H1 (cell line): ENCODE results near the gene USP43. TPM values are rescaled to one million over a fixed set of nuclear protein-coding genes. Genes with fewer than 3 reads are reported as not detected.

Source experiments
- CTCF ChIA-PET: fragments of 300-600 bp; sonication (Branson Sonifier 250); formaldehyde crosslinking; loops from one replicate; lab custom pipeline; 2021; ENCODE audit not compliant: partially characterized antibody; lab: Charles Lee
- POLR2A ChIA-PET: fragments of 300-600 bp; sonication (Branson Sonifier 250); formaldehyde crosslinking; loops from one replicate; lab custom pipeline; 2021; ENCODE audit warnings: inconsistent platforms; ENCODE audit not compliant: partially characterized antibody; lab: Charles Lee
- DNase-seq, 2 experiments: peaks; one replicate each; pipeline versions ENCODE4 v3.0.0 to v3.0.0-alpha.2; 2010 to 2022; ENCODE audit warnings: low spot score in 2 of 2, low read depth in 1 of 2, mixed read lengths in 1 of 2
- FAIRE-seq: peaks from 2 replicates; lab custom pipeline; 2011; peaks lifted over from hg19 to GRCh38; lab: Jason Lieb, UNC
- H2AFZ ChIP-seq: 2 replicates; pipeline ENCODE4 v1.8.1; 2012; ENCODE audit warnings: low read length, inconsistent platforms
- H2AK5ac ChIP-seq: 2 replicates; pipeline ENCODE4 v1.6.1; 2013; ENCODE audit warnings: low read depth, low read length
- H2BK120ac ChIP-seq: replicated peaks from 2 replicates; pipeline ENCODE3; 2013; ENCODE audit warnings: low read depth, low read length, inconsistent platforms
- H2BK12ac ChIP-seq: 2 replicates; pipeline ENCODE4 v1.6.1; 2013; ENCODE audit warnings: low read depth, low read length
- H2BK15ac ChIP-seq: 2 replicates; pipeline ENCODE4 v1.6.1; 2013; ENCODE audit warnings: low read length
- H2BK20ac ChIP-seq: 2 replicates; pipeline ENCODE4 v1.6.1; 2013; ENCODE audit warnings: low read length
- H2BK5ac ChIP-seq: 2 replicates; pipeline ENCODE4 v1.6.1; 2013; ENCODE audit warnings: low read depth, low read length
- H3K14ac ChIP-seq: 2 replicates; pipeline ENCODE4 v1.6.1; 2013; ENCODE audit warnings: inconsistent platforms; ENCODE audit not compliant: insufficient read length
- H3K18ac ChIP-seq: 2 replicates; pipeline ENCODE4 v1.6.1; 2013; ENCODE audit warnings: low read length; ENCODE audit errors: extremely low read depth
- H3K23ac ChIP-seq: 2 replicates; pipeline ENCODE4 v1.6.1; 2013; ENCODE audit warnings: inconsistent platforms; ENCODE audit not compliant: insufficient read length
- H3K23me2 ChIP-seq: 2 replicates; pipeline ENCODE4 v1.6.1; 2013; ENCODE audit warnings: low read depth, low read length
- H3K27ac ChIP-seq: 2 replicates; pipeline ENCODE4 v1.6.1; 2011; ENCODE audit warnings: low read depth, low read length, inconsistent platforms
- H3K27me3 ChIP-seq, 4 experiments: replicated peaks in 1 of 4; 1 replicate in 1 of 4; 2 replicates in 3 of 4; pipeline versions ENCODE4 v1.6.1 to v1.8.1; 2011 to 2013; ENCODE audit warnings: low read length in 3 of 4, mild to moderate bottlenecking in 3 of 4, inconsistent platforms in 2 of 4, mixed read lengths in 2 of 4, moderate library complexity in 1 of 4; ENCODE audit not compliant: control insufficient read depth in 3 of 4, insufficient read depth in 3 of 4; ENCODE audit errors: extremely low read depth in 1 of 4
- H3K36me3 ChIP-seq, 4 experiments: 2 replicates each; pipeline versions ENCODE4 v1.6.1 to v1.8.1; 2011 to 2013; ENCODE audit warnings: mild to moderate bottlenecking in 4 of 4, low read length in 3 of 4, moderate library complexity in 2 of 4, control low read depth in 1 of 4, inconsistent platforms in 1 of 4; ENCODE audit not compliant: insufficient read depth in 4 of 4, control insufficient read depth in 2 of 4
- H3K4ac ChIP-seq: replicated peaks from 2 replicates; pipeline ENCODE3; 2013; ENCODE audit warnings: low read length, low read depth, mixed read lengths, inconsistent platforms; ENCODE audit not compliant: insufficient read length
- H3K4me1 ChIP-seq, 4 experiments: replicated peaks in 1 of 4; 1 replicate in 1 of 4; 2 replicates in 3 of 4; pipeline versions ENCODE4 v1.6.1 to v1.8.1; 2011 to 2013; ENCODE audit warnings: low read length in 3 of 4, inconsistent platforms in 2 of 4, mixed read lengths in 1 of 4; ENCODE audit not compliant: insufficient read depth in 4 of 4, control insufficient read depth in 3 of 4
- H3K4me2 ChIP-seq, 2 experiments: 2 replicates each; pipeline versions ENCODE4 v1.6.1 to v1.8.1; 2011 to 2013; ENCODE audit warnings: low read depth in 2 of 2, low read length in 2 of 2, control low read depth in 1 of 2, inconsistent platforms in 1 of 2, mild to moderate bottlenecking in 1 of 2; ENCODE audit not compliant: insufficient read depth in 1 of 2
- H3K4me3 ChIP-seq, 4 experiments: fragments of 200-600, 300-600 bp in 1 of 4; sonication (generic), shearing (Covaris generic), sonication (Bioruptor Twin) in 1 of 4; 2 replicates each; pipeline versions ENCODE4 v1.5.1 to v1.8.1; 2011 to 2016; ENCODE audit warnings: low read length in 4 of 4, low read depth in 3 of 4, control low read depth in 2 of 4, inconsistent platforms in 2 of 4, mild to moderate bottlenecking in 2 of 4, mixed read lengths in 1 of 4, moderate library complexity in 1 of 4; ENCODE audit not compliant: insufficient read depth in 2 of 4; ENCODE audit errors: extremely low read depth in 1 of 4
- H3K56ac ChIP-seq: replicated peaks from 2 replicates; pipeline ENCODE3; 2013; ENCODE audit warnings: low read depth, mild to moderate bottlenecking, mixed read lengths, low read length, inconsistent platforms; ENCODE audit not compliant: insufficient read length
- H3K79me1 ChIP-seq: 2 replicates; pipeline ENCODE4 v1.6.1; 2013; ENCODE audit warnings: low read depth, low read length, control low read depth
- H3K79me2 ChIP-seq, 2 experiments: 2 replicates each; pipeline versions ENCODE4 v1.6.1 to v1.8.1; 2012 to 2013; ENCODE audit warnings: low read length in 2 of 2, mild to moderate bottlenecking in 2 of 2, inconsistent platforms in 1 of 2; ENCODE audit not compliant: insufficient read depth in 2 of 2, control insufficient read depth in 1 of 2
- H3K9ac ChIP-seq, 4 experiments: replicated peaks in 1 of 4; 1 replicate in 1 of 4; 2 replicates in 3 of 4; pipeline versions ENCODE4 v1.6.1 to v1.8.1; 2011 to 2013; ENCODE audit warnings: low read depth in 3 of 4, low read length in 3 of 4, control low read depth in 2 of 4, mild to moderate bottlenecking in 2 of 4, moderate library complexity in 2 of 4, inconsistent platforms in 1 of 4; ENCODE audit errors: extremely low read depth in 1 of 4
- H3K9me3 ChIP-seq, 2 experiments: 2 replicates each; pipeline versions ENCODE4 v1.6.1 to v1.8.1; 2012 to 2013; ENCODE audit warnings: mild to moderate bottlenecking in 2 of 2, moderate library complexity in 2 of 2, control low read depth in 1 of 2, inconsistent platforms in 1 of 2, low read depth in 1 of 2, low read length in 1 of 2, mixed read lengths in 1 of 2; ENCODE audit not compliant: insufficient read depth in 2 of 2
- H4K20me1 ChIP-seq, 2 experiments: replicated peaks in 1 of 2; 2 replicates each; pipeline versions ENCODE3 to v1.8.1; 2011 to 2013; ENCODE audit warnings: inconsistent platforms in 2 of 2, low read length in 2 of 2, mild to moderate bottlenecking in 1 of 2; ENCODE audit not compliant: insufficient read depth in 2 of 2, control insufficient read depth in 1 of 2
- H4K5ac ChIP-seq: 2 replicates; pipeline ENCODE4 v1.6.1; 2013; ENCODE audit warnings: low read length, low read depth, mixed read lengths, inconsistent platforms; ENCODE audit not compliant: insufficient read length
- H4K8ac ChIP-seq: 2 replicates; pipeline ENCODE4 v1.8.0; 2013; ENCODE audit warnings: mild to moderate bottlenecking, moderate library complexity, low read length, inconsistent platforms; ENCODE audit not compliant: insufficient read depth; ENCODE audit errors: extremely low read depth
- H4K91ac ChIP-seq: replicated peaks from 2 replicates; pipeline ENCODE3; 2013; ENCODE audit warnings: low read length, mixed read lengths, inconsistent platforms; ENCODE audit not compliant: insufficient read length
- GABPA ChIP-seq: IDR thresholded peaks from 2 replicates; pipeline ENCODE4 v1.6.1; 2011; ENCODE audit warnings: mild to moderate bottlenecking, low read length, moderate library complexity, borderline replicate concordance; ENCODE audit not compliant: insufficient read depth
- KDM1A ChIP-seq: fragments of 200-600, 300-600 bp; sonication (generic); IDR thresholded peaks from 2 replicates; pipeline ENCODE4 v1.7.1; 2016; ENCODE audit warnings: mild to moderate bottlenecking, low read length, borderline replicate concordance
- RAD21 ChIP-seq, 2 experiments: IDR thresholded peaks in 1 of 2; conservative IDR thresholded peaks in 1 of 2; 2 replicates each; pipeline ENCODE4 v1.6.1; 2011; ENCODE audit warnings: low read depth in 2 of 2, low read length in 2 of 2, improper control_type of control experiment in 1 of 2, inconsistent platforms in 1 of 2, mild to moderate bottlenecking in 1 of 2, moderate library complexity in 1 of 2
- SAP30 ChIP-seq: fragments of 300-600 bp; sonication (generic); IDR thresholded peaks from 2 replicates; pipeline ENCODE4 v1.7.1; 2012; ENCODE audit warnings: low read length, moderate library complexity, mild to moderate bottlenecking, inconsistent platforms; ENCODE audit not compliant: insufficient read depth, insufficient replicate concordance
- YY1 ChIP-seq: IDR thresholded peaks from 2 replicates; pipeline ENCODE4 v1.6.1; 2011; ENCODE audit warnings: low read depth, mild to moderate bottlenecking, low read length
- WGBS, 2 experiments: shearing (Covaris generic) in 1 of 2; methylation state at CpG; one replicate each; pipeline versions ENCODE4 v1.1.6 to v1.1.7; 2013 to 2015; ENCODE audit warnings: low lambda C conversion rate in 2 of 2, mixed read lengths in 2 of 2, inconsistent platforms in 1 of 2, low coverage in 1 of 2, missing lambda C conversion rate in 1 of 2; ENCODE audit not compliant: insufficient replicate concordance in 2 of 2, insufficient coverage in 1 of 2, insufficient read length in 1 of 2; ENCODE audit errors: extremely low coverage in 1 of 2, missing lambda C conversion rate in 1 of 2; 5-methylcytosine and 5-hydroxymethylcytosine counted together
- polyA plus RNA-seq, 7 experiments: library from polyadenylated mRNA; depleted of rRNA in 3 of 7; stranded (reverse) in 5 of 7; unstranded in 2 of 7; fragments of >200 nt in 5 of 7; fragments of 200-250 nt in 2 of 7; gene quantifications; 1 replicate in 5 of 7; 2 replicates in 1 of 7; 4 replicates in 1 of 7; pipeline versions ENCODE4 v1.2.1 to v1.2.3, GENCODE V29; 2011 to 2013; ENCODE audit warnings: missing spikeins in 2 of 7, mixed read lengths in 2 of 7
- total RNA-seq: library from RNA; stranded (reverse); fragmentation: NEBNext Ultra II Directional; extraction: Animal tissue kit (Norgen Biotek cat#: 25700); gene quantifications from 2 replicates; pipeline ENCODE4 v1.2.1, GENCODE V29; 2021
- TF ChIP-seq, protein P1 (sequence below), 3 experiments: IDR thresholded peaks; 1 replicate in 2 of 3; 2 replicates in 1 of 3; pipeline versions ENCODE4 v1.5.1 to v1.6.1; 2011; ENCODE audit warnings: low read length in 3 of 3, mild to moderate bottlenecking in 3 of 3, inconsistent platforms in 2 of 3, low read depth in 1 of 3, moderate library complexity in 1 of 3; ENCODE audit not compliant: insufficient read depth in 1 of 3; ENCODE audit errors: control extremely low read depth in 1 of 3
- TF ChIP-seq, protein P2 (sequence below): IDR thresholded peaks from 2 replicates; pipeline ENCODE4 v1.6.1; 2012; ENCODE audit warnings: low read length, inconsistent platforms

Gene USP43
- total and polyA plus RNA-seq, 2 of the 8 experiments (the other 6 are each of a cell fraction or from before 2014, with no cell fraction given) = 3.0 to 7.2 TPM

DNA sequence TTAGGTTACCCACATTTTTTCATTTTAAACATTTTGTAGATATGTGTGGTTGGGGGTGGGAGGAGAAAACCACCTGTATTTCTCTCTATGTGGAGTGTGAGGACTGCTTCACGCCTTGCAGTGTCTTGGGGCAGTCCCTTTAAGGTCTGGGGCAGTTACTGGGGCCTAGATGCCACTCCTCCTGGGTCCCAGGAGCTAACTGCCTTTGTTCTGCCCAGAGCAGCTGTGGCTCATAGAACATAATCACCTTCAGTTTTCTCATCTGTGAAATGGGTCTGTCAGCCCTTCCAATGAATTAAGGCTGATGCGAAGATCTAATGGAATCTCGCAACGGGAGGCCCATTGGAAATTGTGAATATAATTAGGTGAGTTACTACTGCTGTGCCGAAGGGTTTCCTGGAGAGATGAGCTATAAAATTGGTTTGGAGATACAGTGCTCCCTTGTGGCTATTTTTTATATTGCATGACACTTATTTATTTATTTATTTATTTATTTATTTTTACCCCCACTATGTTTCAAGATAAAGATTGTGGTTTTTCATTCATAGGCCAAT is 123.1 kb downstream of the USP43 start:
- DNase-seq = no peak
- no peak overlapping the region for H3K4ac ChIP-seq
- H3K79me2 ChIP-seq = no peaks in the 10 kb centered on the region
- H4K20me1 ChIP-seq = no peaks in the 10 kb centered on the region
- H3K4me3 ChIP-seq = no peak overlapping the region
- H3K27ac ChIP-seq = no peak overlapping the region
- H3K79me1 ChIP-seq = no peaks in the 10 kb centered on the region
- peak overlapping the region; percentile 18; the same call in 1 of the 2 replicates for H4K8ac ChIP-seq
- ChIA-PET CTCF (interaction anchor here (0.6 to 3.6 kb wide), 37 partner anchors 8 to 540 kb away, joined by 3 to 20 read pairs (median 4); partner anchors contain the start of gene DHRS7C), POLR2A (no interaction called here)
- WGBS, 2 experiments = 76% methylated on average over 5 of the region's 5 CpGs; no CpG with 5 or more reads in 1 of the 2 experiments
- H3K4me1 ChIP-seq = no peaks in the 10 kb centered on the region; a peak in 1 of 7 replicates
- no peaks in the 10 kb centered on the region for H3K9me3 ChIP-seq
- FAIRE-seq = no peak
- H3K4me2 ChIP-seq = no peak overlapping the region
- H4K5ac ChIP-seq = no peak overlapping the region
- H3K23me2 ChIP-seq = no peaks in the 10 kb centered on the region
- H3K36me3 ChIP-seq = no peaks in the 10 kb centered on the region
- no peak overlapping the region for H3K23ac ChIP-seq
- no peak overlapping the region for H2BK5ac ChIP-seq
- H3K9ac ChIP-seq = no peak overlapping the region
- TF ChIP-seq YY1 (no peak), GABPA (no peak), RAD21 (IDR thresholded peaks at IDR 0.05 in 1 of 2, conservative IDR thresholded peaks at IDR 0.05 in 1 of 2; ENCODE audit: low read depth in 2 of 2, low read length in 2 of 2) (peak; percentile 48 to 50), KDM1A (peak; percentile 72; the same call in 1 of the 2 replicates), SAP30 (no peak)
- TF ChIP-seq, protein P1, sequence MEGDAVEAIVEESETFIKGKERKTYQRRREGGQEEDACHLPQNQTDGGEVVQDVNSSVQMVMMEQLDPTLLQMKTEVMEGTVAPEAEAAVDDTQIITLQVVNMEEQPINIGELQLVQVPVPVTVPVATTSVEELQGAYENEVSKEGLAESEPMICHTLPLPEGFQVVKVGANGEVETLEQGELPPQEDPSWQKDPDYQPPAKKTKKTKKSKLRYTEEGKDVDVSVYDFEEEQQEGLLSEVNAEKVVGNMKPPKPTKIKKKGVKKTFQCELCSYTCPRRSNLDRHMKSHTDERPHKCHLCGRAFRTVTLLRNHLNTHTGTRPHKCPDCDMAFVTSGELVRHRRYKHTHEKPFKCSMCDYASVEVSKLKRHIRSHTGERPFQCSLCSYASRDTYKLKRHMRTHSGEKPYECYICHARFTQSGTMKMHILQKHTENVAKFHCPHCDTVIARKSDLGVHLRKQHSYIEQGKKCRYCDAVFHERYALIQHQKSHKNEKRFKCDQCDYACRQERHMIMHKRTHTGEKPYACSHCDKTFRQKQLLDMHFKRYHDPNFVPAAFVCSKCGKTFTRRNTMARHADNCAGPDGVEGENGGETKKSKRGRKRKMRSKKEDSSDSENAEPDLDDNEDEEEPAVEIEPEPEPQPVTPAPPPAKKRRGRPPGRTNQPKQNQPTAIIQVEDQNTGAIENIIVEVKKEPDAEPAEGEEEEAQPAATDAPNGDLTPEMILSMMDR (IDR thresholded peaks at IDR 0.05; ENCODE audit: control extremely low read depth in 1 of 3, insufficient read depth in 1 of 3, low read depth in 1 of 3, low read length in 3 of 3) = peak in 1 of 3 experiments; percentile 38; a peak in 1 of 4 replicates
- TF ChIP-seq, protein P2, sequence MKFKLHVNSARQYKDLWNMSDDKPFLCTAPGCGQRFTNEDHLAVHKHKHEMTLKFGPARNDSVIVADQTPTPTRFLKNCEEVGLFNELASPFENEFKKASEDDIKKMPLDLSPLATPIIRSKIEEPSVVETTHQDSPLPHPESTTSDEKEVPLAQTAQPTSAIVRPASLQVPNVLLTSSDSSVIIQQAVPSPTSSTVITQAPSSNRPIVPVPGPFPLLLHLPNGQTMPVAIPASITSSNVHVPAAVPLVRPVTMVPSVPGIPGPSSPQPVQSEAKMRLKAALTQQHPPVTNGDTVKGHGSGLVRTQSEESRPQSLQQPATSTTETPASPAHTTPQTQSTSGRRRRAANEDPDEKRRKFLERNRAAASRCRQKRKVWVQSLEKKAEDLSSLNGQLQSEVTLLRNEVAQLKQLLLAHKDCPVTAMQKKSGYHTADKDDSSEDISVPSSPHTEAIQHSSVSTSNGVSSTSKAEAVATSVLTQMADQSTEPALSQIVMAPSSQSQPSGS = no peak
- no peak overlapping the region for H4K91ac ChIP-seq
- H2BK12ac ChIP-seq = no peak overlapping the region
- no peak overlapping the region for H3K56ac ChIP-seq
- H2BK120ac ChIP-seq = no peak overlapping the region
- H2AK5ac ChIP-seq = no peak overlapping the region
- no peak overlapping the region for H2AFZ ChIP-seq
- H2BK15ac ChIP-seq = no peak overlapping the region
- no peak overlapping the region for H3K18ac ChIP-seq
- no peaks in the 10 kb centered on the region for H3K27me3 ChIP-seq
- no peak overlapping the region for H2BK20ac ChIP-seq
- H3K14ac ChIP-seq = no peak overlapping the region
